A549 treated with AZD2906 at 1 μM for 4 hours (cell line): ENCODE measurements around the gene TGFB1I1. TPM values are rescaled to one million over a fixed set of nuclear protein-coding genes. Genes with fewer than 3 reads are reported as not detected.

ENCODE experiments used
- total RNA-seq: library from RNA; stranded (reverse); fragments of 200-300 nt; extraction: Qiagen RNA extraction; gene quantifications from 5 replicates; pipeline ENCODE4 v1.2.3, GENCODE V29; 2022

TGFB1I1 gene
- total RNA-seq, result 43.2 to 75.3 TPM (median 53.7 TPM) in 5 replicates

GRCh38 chr16:31471875-31472708 lies at the start of gene TGFB1I1:
Gene TGFB1I1 (plus strand): TSS chr16:31472152. CDS start chr16:31472189, 37 bp downstream.

GRCh38 chr16:31428279-31428597 lies 43.7 kb upstream of the TGFB1I1 start, which contains the start of gene COX6A2:
Gene COX6A2 (minus strand): TSS chr16:31428360. CDS start chr16:31428325, 35 bp downstream.

GRCh38 chr16:31458844-31459686 lies 12.9 kb upstream of the TGFB1I1 start, which contains the start of gene ARMC5:
Gene ARMC5 (plus strand): TSS chr16:31459501. CDS start chr16:31459525, 24 bp downstream.

GRCh38 chr16:31483081-31483480 lies 11.1 kb downstream of the TGFB1I1 start, which contains the start of gene SLC5A2:
Gene SLC5A2 (plus strand): TSS chr16:31483123. CDS start chr16:31483137, 14 bp downstream.

GRCh38 chr16:31507929-31508705 lies 36.2 kb downstream of the TGFB1I1 start, which contains the start of gene RUSF1:
Gene RUSF1 (minus strand): TSS chr16:31508391. CDS start chr16:31508373, 18 bp downstream.

Other genes with a start within 250 kb of the TGFB1I1 start
- gene ITGAM, start 212.2 kb upstream of the TGFB1I1 start, total RNA-seq, result 1.1 to 1.6 TPM (median 1.3 TPM) in 5 replicates
- 0.86 to 1.4 TPM (median 1.1 TPM) in 5 replicates for gene ITGAX, start 117.0 kb upstream of the TGFB1I1 start, total RNA-seq
- 0.03 TPM in 1 of 5 replicates, not detected in the others for gene ITGAD, start 78.8 kb upstream of the TGFB1I1 start, total RNA-seq
- not detected in 5 replicates for gene COX6A2, start 43.8 kb upstream of the TGFB1I1 start, total RNA-seq
- 0.07 to 0.18 TPM (median 0.10 TPM) in 5 replicates for gene ZNF843, start 29.4 kb upstream of the TGFB1I1 start, total RNA-seq
- gene ARMC5, start 12.7 kb upstream of the TGFB1I1 start, total RNA-seq, result 6.0 to 13.7 TPM (median 10.9 TPM) in 5 replicates
- gene SLC5A2, start 11.0 kb downstream of the TGFB1I1 start, total RNA-seq, result 0.20 to 0.40 TPM (median 0.23 TPM) in 5 replicates
- 40.9 to 54.5 TPM (median 51.2 TPM) in 5 replicates for gene RUSF1, start 36.2 kb downstream of the TGFB1I1 start, total RNA-seq
- not detected in 5 replicates for gene AHSP, start 55.7 kb downstream of the TGFB1I1 start, total RNA-seq